NCI-H1930 (cell line): ENCODE data around the gene GAS7.

Experiments used
- DNase-seq, 2 experiments: peaks; one replicate each; lab custom pipeline; 2025; lab: John Stamatoyannopoulos, UW

The GAS7 gene

DNA sequence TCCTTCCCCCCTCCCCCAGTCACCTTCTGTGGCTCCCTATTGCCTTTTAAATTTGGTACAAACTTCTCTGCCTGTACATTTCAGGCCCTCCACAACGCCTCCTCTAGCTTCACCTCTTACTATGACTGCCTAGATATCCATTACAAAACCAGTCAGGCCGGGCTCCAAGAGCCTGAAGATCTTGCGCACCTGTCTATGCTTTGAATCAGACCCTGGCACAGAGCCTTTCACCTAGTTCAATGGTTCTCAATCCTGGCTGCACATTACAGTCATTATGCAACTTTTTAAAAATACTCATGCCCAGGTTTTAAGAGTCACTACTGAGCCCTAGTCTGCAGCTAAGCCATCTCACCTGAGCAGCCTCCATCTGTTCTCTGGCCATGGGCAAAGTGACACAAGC is 1.6 kb upstream of the GAS7 start:
- no peak for DNase-seq

DNA sequence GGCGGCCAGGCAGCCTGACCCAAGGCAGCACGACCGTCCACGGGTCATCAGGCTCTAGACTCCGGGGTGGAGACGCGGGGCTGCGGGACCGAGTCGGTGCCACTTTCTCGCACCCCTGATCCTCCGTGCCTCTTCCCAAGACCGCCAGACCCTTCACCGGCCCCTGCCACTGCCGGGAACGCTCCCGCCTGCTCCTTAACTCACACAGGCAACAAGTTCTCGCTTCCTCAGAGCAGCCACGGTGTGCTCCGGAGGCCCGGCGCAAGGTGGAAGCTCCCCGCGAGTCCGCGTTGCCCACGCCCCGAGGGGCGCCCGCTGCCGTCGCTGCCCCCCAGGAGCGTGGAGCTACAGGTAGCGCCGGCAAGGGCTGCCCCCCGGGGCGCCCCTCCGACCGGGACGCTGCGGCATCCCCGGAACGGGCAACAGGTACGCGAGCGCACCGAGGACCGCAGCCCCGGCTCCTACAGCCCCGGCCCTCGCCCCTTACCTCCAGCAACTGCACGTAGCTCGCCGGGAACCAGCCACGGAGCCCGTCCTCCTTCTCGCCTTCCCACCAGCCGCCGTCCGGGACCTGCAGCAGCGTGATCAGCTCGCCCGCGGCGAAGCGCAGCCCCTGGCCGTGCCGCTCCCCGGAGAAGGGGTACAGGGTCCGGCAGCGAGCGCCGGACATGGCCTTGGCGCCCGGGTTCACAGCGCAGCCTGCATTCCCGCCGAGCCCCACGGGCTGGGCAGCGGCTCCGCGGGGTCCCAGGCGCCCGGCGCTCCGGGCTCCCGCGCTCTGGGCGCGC is 491 bp downstream of the GAS7 start:
- no peak for DNase-seq

DNA sequence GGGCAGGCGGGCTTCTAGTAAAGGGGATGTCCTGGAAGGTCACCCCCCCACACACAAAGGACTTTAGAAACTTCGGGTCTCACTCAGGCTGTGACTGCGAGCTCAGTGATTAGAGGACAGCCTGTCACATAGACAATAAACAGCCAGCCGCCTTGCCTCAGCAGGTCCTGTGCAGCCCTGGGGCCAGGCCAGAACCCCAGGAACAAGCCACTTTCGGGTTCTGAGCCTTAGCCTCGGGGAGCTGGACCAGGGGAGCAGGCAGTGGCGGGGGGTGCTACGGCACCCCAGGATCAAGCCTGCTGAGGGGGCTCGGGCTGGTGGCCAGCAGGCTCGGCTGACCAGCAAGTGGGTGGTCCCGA is 1.1 kb downstream of the GAS7 start:
- no peak for DNase-seq

DNA sequence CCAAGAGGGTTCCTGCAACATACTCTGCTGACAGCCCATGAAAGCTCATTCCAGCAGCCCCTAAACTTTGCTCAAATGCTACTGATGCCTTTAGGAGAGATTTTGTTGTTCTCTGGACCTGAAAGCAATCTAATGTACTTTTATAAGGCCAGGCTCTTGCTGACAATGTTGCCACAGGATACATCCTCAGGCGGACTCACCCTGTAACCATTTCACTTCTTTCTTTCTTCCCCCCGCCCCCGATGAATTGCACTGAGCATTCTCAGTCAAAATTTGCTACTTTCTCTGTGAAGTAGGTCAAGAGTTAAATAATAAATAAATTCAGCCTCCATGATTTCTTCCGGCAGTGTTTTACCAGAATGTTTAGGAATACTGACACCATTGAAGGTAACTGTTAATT is 1.5 kb downstream of the GAS7 start:
- no peak for DNase-seq

DNA sequence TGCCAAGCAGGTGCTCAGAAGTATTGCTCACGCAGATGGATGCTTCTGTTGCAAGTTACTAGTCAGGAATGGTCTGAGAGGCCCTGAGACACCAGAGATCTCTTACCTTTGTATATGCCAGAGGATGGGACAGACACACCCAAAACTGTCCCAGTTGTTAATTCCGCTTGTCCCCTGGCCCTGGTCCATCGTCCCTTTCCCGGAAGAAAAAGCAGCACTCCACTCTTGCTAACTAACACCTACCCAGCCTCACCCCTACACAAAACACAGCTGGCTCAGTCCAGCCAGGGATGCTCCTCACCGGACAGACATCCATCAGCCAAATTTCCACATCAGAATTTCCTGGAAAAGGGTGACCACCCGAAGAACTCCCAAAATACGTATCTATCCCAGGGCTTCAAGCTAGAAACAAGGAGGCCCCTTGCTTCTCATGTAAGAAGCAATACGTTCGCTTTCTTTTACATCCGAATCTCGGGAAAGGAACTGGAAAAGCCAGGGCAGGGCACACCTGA is 2.0 kb downstream of the GAS7 start:
- no peak for DNase-seq

DNA sequence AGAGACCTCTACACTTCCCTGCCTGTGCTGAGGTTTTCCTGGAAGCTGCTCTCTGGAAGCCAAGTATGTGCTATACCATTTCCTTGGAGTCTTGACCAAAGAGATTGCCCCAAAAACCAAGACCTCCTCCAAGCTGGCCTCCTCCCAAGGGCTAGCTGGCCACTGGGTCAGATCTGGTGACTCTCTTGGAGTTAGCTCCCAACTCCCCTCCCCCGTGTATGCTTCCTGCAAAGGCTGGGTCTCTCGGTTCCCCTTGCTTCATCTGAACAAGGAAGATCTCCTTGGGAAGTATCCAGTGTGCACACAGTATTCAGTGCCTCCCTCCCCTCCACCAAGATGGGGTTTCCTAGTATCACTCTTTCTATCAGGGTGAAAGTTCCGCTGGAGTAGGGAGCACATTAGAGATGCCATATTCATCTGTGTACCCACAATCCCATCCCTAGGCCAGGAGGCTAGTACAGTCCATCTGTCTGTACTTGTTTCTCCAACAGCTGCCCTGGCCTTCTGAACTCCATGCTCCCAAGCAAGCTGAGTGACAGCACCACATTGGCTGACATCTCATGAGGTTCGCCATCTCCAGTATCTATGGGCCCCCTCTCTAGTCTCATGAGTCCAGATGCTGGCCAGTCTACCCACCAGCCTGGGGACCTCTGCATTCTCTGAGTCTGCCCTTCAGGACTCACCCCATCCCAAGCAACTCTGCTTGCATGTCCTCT is 3.2 kb downstream of the GAS7 start:
- no peak for DNase-seq

DNA sequence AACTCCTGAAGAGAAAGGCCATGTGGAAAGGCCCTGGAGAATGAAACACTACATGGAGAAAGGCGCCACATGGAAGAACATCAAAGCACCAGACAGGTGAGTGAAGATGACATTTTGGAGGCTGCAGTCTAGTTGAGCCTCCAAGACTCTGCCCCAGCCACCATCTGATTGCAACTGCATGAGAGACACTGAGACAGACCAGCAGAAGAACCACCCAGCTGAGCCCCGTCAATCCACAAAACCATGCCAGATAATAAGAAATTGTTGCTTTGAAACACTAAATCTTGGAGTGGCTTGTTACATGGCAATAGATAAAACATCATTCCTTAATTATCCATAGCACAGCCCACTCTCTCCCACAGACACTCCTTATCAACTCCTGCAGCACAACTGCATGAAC is 4.8 kb downstream of the GAS7 start:
- no peak for DNase-seq

DNA sequence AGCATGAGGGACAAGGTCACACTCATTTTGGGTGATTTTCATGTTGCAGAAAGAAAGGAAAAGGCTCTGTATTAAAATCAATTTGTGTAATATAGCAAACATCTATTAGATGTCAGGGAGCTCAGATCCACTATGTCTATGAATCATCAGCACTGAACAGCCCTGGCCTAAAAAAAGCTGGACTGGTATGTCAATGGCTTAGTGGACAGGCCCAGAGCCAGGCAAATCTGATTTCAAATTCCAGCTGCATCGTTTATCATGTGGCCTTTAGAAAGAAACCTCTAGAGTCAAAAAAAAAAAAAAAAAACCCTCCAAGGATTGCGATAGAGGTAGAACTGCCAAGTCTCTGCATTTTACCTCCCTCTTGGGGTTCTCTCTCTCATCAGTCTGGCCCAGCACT is 5.4 kb downstream of the GAS7 start:
- no peak for DNase-seq

DNA sequence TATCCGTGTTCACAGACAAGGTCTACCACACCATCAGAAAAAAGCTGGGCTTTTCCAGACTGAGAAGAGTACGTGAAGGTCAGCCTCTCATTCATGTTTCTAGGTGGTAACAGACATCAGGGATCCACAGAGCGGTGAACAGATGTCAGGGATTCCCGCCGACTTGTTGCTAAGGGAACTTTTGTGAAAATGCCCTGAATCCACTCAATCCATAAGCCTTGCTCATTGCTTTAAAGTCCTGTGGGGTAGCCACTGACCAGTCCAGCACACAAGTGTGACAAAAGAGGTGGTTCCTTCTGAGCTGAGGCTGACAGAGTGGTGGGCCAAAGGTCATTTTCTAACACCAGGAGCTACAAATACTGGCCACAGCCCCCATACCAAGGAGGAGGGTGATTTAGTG is 5.9 kb downstream of the GAS7 start:
- no peak for DNase-seq

DNA sequence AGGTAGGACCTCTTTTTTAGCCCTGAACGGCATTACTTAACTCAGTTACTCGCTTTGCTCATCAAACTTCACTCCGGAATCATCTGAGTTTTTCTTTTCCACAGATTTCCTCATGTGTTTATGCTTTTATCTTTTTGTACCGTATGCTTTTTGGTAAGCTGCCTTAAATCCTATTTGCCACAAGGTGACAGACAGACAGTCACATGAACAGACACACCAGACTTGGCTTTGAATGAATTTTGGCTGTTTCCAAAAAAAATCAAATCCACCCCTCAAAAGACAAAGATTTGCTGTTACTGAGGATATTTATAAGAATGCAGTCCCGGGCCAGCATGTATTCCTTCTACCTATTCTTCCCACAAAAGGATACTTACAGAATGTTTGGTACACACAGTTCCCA is 10.9 kb downstream of the GAS7 start:
- DNase-seq = no peak

DNA sequence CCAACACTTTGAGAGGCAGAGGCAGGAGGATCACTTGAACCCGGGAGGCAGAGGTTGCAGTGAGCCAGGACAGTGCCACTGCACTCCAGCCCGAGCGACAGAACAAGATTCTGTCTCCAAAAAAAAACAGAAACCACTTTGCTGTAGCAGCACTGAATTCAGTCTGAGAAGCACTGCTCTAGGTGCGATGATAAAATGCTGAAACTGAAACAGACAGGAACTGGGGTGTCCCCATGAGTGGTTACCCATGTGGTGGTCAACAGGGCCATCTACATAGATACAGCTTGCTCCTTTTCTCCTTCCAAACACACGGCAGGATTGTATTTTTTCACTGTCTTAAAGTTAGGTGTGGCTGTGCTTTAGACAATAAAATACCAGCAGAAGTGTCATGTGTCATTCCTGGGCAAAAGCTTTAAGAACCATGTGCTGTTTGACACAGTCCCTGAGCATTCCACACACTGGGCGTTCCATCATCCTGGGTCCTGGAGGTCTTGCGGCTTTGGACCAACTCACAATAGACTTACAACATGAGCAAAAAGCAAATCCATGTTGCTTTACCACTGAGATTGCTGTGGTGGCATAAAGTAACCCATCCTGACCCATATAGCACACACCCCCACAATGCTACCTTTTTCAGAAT is 11.5 kb downstream of the GAS7 start:
- no peak for DNase-seq

DNA sequence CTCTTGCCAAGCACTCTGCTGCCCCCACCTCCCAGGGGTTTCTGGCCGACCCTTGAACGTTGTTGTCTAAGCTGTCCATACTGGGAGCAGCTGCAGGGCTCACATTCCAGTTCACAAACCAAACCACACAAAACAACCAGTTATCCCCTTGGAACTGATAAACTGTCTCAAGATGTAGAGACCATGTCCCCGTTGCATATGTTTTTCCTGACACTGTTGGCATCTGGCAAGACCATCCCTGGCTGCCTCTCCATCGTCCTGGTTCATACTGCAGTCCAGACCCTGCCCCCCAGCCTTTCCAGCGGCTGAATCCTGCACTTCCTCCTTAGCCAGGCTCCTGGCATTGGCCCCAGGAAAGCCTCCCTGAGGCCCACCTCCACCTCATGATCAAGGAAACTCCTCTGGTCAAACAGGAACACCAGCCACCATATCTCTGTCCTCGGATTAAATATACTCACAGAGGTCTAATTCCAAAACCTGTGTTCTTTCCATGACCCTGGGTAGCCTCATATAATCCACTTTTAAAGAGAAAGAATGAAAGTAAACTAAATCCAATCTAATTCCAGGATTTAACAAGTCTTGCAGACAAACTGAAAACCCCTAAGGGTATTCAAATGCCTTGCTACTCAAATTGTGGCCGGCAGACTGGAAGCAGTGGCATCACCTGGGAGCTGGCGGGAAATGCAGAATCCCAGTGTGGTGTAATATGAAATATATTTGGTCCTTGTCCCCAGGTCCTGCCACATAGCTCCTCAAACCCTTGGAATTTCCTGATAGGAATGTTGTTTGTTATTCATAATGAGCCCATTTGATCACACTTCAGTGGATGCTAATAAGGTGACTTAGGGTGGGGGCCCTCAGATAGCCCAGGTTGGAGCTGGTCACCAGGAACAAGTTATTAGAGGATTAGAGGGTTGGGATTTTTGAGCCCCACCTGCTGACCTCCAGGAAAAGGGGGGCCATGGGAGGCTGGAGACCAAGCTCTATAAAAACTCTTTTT is 14.2 kb downstream of the GAS7 start:
- DNase-seq = no peak

DNA sequence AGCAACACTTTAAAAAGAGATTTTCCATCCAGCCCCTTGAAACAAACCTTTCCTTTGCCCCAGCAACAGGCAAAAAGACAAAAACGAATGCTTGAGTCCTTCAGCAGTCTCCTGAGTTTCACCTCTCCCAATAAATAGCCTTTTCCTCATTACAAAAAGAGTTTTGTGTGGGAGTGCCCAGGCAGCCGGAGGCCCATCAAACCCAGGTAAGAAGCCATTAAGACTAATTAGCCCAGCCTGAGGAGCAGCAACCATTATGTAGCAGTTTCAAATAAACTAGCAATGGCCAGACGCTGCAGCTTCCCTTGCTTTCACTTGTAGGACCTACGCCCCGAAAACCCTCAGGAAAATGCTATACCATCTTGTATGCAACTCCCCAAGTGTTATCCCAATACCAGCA is 15.6 kb downstream of the GAS7 start:
- no peak for DNase-seq

DNA sequence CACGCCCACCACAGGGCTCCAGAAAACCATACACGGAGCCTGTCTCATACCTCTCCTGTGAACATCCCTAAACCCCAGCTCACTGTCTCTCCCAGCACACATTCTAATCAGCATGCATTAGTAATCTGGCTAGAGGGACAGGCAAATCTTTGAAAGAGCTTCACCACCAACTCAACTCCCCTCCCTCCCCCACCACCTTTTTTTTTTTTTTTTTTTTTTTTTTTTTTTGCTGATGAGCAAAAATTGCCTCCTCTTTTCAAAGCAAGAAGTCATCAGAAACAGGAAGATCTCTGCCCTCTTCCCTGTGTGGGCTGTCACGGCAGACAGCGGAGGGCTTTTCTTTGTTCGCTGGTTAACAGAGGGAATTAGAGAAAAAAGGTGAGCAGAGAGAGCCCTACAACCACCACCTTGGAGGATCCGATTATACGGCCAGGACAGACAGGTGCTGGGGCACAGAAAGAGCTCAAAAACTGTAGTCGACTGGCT is 19.9 kb downstream of the GAS7 start:
- DNase-seq = no peak

DNA sequence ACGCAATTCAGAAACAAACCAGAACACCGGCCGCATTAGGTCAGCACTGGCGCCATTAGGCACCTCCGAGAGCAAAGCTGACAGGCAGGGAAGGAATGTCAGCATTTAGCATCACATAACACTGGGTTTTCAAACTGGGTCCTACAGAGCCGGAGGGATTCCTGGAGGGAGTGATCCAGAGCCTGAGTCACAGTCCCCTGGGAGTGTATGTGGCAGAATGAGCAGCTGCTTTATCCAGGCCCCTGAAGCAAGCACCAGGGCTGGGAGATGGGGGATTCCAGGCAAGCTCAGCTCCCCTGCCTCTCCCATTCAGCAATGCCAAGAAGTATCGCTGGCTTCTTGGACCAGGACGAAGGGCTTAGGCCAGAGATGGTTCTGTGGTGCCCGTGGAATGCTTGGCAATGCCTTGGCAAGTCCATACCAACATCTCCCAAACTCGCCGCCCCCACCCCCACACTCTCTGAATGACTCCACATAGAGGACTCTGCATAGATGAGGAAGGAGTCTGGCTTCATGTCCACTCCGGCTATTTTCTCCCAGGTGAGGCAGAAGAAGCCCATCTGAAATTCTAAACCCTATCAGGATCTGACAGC is 20.4 kb downstream of the GAS7 start:
- DNase-seq = no peak

DNA sequence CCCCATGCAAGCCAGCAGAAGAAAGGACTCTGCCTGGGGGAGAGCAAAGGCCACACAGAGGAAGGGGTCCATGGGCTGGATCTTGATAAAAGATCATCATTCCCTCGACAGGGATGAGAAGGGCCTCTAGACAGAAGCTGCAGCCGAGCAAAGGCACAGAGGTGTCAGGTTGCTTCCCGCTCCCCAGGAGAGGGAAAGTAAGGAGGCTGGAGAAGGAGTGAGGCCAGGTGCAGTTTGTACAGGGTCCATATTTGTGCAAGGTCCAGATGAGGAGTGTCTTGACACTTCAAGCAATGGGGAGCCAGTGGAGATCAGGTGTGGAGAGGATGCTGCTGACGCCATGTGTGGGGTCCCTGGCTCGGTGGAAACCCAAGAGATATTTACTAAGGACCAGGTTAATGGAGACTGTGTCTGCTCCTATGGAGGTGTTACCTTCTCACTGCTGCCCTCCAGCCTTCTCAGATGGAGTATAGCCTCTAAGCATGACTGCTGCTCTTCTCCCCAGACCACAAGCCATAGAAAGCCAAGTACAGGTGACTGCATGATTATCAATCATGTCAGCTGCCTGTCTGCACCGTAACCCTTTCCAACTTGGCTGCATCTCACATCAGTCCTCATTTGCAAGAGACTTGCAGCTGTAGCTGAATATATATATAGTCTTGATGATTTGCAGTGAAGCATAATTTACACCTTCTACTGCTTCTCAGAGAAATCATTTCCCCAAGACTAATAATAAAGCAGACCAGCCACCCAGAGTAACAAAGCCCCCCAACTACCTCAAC is 21.1 kb downstream of the GAS7 start:
- DNase-seq = no peak

DNA sequence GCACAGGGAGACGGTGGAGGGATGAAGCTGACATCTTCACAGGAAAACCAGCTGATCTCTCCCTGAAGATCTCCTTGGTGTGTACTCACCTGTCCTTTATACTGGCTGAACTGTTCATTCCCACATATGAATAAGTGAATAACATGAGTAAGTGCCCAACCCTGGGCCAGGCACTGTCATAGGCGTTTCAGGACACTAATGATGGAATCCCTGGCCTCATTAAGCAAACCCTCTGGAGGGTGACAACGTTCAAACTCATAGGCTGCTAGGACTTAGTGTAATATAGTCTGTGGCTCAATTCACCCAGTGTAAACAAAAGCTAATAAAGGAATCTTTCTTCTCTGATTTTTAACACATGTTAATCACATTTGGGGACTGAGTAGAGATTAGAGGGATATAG is 24.5 kb downstream of the GAS7 start:
- no peak for DNase-seq

DNA sequence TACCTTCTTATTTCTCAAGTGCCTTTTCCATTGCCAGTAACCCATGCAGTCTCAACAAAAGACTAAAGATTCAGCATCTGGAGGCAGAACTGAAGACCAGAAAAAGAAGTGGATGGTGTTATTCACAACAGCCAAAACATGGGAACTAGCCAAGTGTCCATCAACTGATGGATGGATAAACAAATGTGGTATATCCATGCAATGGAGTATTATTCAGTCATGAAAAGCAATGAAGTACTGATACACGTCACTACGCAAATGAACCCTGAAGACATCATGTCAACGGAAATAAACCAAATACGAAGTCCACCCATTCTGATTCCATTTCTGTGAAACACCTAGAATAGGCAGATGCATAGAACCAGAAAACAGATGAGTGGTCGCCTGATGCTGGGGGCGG is 25.6 kb downstream of the GAS7 start:
- no peak for DNase-seq

DNA sequence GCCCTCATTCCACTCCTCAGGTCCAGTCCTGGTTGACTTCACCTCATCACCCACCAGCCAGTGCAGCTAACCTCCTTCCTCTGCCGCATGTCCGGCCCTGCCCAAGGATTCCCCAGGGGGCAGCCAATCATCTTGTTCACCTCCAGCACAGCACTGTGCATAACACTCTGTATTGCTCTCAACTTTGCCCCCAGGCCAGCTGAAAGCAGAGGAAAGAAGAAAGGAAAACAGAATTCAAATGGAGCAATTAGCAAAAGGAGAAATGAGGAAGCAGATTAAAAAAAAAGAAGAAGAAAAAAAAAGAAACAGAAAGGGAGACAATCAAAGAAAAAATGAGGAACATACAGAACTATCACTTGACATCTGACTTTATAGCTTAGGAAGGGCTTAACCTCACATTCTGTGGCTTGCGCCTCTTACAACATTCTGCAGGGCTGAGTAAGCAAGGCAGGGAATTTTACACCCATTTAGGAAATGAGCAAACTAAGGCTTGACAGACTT is 26.1 kb downstream of the GAS7 start:
- no peak for DNase-seq

DNA sequence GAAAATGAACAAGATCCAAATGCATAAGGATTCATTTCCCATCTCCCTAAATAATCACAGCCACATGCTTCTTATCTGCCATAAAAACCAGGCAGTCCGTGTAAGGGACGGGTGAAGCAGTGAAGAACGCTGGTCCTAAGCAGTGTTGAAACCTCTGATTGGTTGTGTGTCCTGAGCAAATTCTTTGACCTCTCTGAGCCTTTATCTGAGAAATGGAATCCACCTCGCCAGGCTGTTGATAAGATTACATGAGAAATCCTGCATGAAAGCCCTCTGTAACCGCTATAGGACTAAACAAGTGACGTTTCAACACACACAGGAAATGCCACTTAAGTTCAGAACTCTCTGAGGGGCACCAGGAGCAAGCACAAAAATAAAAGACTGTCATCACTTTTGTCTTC is 26.8 kb downstream of the GAS7 start:
- no peak for DNase-seq
